ENCODE measurements around the gene HECTD1.
"Not testable (repeated sequence)": the region's sequence is repeated elsewhere in the genome, so short reads cannot be mapped to it uniquely, and the experiment has no call there.

Gene HECTD1

DNA sequence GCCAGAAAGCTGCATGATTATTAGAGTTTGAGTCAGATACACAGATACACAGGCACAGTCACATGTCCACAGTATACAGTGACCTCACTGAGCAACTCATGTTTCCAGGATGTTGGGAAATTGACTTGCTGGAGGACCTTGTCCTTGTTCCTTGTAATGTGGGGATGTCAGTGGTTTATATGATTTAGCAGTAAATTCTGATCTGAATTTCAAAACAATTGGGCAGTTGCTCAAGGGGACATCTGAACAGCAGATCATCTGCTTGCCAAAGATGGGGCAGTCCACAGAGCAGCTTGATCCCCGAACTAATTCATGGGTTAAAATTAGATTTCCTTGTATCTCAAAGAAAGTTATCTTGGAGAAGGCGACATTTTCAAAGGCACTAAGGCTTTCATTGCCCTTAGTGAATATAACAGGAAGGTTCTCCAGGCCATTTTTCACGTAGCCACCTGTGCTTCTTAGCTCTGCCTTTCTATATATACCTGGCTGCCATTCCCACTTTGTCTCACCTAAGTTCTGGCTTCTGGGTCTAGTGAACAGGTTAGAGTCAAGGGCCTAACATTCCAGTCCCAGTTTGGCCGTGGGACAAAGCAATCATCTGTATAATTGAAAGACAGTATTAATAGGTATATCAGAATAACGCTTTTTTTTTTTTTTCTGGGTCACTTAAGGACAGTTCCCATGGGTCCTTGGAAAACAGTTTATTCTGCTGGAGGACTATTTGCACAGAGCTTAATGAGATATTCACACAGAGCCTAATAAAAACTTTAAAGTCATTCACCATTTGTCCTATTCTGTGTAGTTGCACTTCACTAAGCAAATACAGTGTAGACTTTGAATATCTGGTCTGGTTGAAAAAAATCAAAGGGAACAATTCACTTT lies 116.5 kb downstream of the HECTD1 start:
- DNase-seq, result peak; percentile 86

DNA sequence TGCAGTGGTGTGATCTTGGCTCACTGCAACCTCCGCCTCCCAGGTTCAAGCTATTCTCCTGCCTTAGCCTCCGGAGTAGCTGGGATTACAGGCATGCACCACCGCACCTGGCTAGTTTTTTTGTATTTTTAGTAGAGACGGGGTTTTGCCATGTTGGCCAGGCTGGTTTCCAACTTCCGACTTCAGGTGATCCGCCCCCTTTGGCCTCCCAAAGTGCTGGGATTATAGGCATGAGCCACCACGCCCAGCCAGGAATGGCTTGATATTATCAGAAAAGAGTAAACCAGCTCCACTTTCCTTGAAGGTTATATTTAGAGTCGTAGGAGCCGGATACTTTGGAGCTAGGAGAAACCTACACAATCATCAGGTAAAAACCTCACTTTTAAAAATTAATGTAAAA lies 121.1 kb downstream of the HECTD1 start:
- not testable (repeated sequence) for DNase-seq

DNA sequence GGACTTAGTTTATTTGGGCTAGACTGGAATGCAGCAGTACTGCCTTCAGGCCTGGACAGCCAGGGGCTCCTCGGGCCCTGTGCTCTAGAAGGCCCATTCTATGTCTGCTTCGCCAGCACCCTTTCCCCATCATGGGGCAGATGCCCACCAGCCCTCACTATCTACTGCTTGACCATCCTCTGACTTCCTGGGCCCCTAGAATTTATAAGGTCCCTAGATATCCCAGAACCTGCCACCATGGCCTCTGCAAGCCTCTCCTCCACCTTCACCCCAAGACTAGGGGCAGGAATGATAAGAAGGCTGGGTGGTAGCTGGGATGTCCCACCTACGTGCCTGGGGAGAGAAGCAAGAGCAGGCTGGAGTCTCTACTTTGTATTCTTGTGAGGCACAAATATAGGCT lies 122.6 kb downstream of the HECTD1 start:
- no peak for DNase-seq

DNA sequence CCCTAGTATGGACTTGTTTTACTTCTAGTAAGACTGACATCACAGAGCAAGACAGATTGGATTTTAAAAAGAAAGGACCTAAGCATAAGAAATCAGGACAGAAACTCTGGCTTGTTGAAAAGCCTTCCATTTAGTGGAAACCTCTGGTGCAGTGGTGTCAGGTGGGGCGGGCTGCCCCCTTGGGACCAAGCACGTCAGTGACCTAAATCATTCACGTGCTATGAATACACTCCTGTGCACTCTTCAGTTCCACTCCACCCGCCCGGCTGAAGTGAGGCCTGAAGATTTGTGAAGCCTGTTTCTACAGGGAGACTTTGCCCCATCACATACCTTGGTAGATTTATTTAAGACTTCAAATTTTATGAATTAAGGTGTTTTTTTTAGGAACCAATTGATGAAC lies 123.2 kb downstream of the HECTD1 start:
- no peak for DNase-seq

DNA sequence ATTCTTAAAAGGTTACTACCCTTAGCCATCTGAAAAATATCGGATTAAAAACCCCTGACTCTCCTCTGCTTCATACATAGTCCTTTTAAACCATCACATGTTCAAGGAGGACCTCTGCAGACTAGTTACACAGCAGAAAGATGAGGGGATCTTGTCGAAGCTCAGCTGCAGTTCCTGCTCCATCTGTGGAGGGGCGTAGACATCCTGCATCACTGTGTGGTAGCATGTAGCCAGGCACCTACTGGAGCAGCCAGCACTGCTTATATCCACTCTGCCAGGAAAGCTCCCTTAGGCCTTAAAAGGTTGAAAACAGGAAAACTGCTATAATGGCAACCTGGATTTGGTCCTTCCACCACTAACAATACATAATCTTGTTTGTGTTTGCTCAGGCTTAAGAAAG lies 123.8 kb downstream of the HECTD1 start:
- DNase-seq, result no peak

DNA sequence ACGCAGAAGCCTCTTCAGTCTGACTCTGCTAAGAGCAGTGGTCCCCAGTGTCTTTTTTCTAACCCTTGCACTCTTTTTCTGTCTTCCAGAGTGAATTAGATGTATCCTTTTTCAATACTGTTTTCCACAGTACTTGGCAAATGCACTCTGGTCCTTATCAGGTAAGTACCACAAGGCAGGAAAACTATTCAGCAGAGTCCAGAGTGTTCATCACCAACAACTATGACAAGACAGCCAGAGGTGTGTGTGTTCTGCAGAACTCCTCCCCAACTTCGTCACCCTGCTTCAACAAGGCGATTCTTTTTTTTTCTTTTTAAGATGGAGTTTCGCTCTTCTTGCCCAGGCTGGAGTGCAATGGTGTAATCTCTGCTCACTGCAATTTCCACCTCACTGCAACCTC lies 127.1 kb downstream of the HECTD1 start:
- DNase-seq, result no peak

DNA sequence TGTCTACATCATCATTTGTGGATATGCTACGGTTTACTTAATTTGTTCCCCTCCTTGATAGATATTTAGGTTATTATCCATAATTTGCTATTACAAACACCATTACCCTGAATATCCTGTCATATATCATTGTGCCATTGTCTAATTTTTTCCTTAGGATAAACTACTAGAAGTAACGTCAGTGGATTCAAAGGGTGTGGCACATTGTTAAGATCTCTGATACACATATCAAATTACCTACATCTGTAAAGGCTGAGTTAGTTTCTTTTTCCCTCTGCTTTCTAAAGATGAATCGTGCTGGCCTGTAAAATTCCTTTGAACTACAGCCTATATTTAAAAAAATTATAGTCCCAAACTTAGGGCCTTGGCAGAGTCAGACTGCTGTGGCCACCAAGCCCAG lies 127.5 kb downstream of the HECTD1 start:
- no peak for DNase-seq

DNA sequence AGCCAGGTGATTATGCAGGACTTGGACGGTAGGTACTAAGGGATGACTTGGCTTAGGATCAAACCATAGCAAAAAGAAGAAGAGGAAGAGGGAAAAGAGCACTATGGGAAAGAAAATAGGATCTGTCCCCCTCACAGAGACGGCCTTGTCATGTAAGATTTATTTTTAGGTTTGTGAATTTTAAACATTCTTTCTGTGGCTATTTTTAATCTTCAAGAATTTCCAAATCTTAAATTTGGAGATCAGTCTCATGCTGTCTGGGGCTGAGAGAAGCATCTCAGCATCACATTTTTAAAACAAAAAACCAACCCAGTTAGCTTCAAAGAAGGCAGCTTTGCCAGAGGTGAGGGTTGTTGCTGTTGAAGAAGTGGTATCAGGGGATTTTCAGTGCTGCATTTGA lies 128.8 kb downstream of the HECTD1 start:
- no peak for DNase-seq

DNA sequence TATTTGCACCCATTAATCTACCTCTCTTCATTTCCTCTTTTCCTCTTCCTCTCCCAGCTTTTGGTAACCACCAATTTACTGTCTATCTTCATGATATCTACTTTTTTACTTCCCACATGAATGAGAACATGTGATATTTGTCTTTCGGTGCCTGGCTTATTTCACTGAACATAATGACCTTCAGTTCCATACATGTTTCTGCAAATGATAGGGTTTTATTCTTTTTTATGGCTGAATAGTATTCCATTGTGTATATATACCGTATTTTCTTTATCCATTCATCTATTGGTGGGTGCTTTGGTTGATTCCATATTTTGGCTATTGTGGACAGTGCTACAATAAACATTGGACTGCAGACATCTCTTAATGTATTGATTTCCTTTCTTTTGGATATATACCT lies 132.4 kb downstream of the HECTD1 start:
- DNase-seq, result no peak

DNA sequence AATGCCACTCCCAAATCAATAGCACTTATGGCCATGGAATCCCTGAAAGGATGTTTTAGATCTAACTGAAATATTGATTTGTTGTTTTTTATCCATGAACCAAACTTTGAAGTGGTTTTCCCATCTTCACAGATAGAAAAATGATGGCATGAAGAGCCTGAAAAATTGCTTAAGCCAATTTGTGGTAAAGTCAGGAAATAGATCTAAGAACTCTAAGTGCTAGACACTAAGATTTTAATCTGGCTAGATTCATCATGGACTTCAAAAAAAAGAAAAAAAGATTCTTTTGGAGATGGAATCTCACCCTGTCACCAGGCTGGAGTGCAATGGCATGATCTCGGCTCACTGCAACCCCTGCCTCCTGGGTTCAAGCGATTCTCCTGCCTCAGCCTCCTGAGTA lies 136.4 kb downstream of the HECTD1 start:
- DNase-seq, result no peak

DNA sequence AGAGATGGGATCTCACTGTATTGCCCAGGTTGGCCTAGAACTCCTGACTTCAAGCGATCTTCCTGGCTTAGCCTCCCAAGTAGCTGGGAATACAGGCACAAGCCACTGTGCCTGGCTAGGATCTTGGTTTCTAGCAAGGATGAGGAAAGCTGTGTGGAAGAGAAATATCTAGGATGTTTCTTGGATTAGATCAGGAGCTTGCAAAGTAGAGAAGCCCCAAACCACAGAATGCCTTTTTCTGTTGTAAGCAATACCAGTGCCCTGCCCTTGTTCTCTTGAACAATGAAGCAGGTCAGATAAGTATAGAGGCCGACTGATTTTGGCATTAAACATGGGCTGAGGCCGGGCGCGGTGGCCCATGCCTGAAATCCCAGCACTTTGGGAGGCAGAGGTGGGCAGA lies 137.2 kb downstream of the HECTD1 start:
- no peak for DNase-seq

DNA sequence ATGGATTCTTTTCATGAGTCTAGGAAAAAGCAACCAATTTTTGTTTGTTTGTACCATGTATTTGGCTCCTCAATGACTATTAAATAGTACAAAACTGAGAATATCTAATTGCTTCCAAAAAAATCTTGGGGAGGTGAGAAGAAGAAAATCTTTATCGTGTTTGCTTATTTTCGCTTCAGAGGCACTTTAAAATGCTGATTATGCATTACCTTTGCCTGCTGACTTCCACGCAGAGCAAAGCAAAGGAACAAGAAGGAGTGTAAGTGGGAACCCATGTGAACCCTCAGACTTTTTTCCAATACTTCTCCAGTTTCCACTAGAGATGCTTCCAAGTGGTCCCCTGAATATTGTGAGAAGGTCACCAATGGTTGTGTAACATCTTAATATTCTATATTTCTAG lies 138.2 kb downstream of the HECTD1 start:
- DNase-seq, result no peak

DNA sequence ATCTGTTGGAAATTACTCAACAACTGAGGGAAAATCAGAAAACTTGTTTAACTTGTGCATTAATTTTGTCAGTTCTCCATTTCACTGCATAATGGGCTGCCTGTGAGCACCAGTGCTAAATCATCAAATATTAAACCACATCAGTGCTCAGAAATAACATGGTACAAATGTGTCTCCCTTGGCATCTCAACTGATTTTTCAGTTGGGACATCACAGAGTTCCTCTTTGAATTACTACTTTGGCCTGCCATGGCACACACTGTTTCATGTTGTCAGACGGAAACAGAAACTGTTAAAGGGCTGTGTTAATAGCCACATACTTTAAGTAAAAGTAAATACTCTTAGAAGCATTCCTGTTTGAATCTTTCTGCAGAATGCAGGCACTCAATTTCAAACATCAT lies 139.4 kb downstream of the HECTD1 start:
- DNase-seq, result no peak

DNA sequence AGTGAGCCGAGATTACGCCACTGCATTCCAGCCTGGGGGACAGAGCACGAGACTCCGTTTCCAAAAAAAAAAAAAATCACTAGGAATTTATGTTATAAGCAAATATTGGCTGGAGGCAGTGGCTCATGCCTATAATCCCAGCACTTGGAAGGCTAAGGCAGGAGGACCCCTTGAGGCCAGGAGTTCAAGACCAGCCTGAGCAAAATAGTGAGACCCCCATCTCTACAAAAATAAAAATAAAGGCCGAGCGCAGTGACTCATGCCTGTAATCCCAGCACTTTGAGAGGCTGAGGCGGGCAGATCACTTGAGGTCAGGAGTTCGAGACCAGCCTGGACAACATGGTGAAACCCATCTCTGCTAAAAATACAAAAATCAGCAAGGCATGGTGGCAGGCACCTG lies 144.7 kb downstream of the HECTD1 start:
- not testable (repeated sequence) for DNase-seq

DNA sequence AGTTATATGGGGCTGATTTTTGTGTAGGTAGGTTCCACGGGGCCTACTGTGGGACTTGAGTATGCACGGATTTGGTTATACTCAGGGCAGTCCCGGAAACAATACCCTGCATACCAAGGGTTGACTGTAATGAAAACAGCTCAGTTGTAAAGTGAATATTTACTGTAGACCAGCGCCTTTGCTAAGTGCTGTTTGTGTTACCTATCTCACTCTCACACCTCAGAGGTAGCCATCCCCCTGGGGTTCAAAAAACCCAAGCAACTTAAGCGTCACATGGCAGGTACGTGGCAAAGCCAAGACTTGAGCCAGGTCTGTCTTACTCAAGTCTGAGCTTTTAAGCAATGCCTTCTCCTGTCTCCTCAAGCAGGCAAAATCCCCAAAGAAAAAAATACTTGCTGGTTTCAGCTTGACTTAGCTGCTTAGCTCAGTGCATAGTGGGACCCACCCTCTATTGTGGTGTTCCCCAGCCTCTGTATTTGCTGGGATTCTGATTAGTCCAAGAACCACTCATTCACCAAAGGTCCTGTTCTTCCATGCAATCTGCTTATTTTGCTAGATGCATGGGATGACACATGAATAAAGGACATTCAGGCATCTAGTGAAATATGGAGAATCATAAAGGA lies 147.2 kb downstream of the HECTD1 start:
- DNase-seq, result no peak

DNA sequence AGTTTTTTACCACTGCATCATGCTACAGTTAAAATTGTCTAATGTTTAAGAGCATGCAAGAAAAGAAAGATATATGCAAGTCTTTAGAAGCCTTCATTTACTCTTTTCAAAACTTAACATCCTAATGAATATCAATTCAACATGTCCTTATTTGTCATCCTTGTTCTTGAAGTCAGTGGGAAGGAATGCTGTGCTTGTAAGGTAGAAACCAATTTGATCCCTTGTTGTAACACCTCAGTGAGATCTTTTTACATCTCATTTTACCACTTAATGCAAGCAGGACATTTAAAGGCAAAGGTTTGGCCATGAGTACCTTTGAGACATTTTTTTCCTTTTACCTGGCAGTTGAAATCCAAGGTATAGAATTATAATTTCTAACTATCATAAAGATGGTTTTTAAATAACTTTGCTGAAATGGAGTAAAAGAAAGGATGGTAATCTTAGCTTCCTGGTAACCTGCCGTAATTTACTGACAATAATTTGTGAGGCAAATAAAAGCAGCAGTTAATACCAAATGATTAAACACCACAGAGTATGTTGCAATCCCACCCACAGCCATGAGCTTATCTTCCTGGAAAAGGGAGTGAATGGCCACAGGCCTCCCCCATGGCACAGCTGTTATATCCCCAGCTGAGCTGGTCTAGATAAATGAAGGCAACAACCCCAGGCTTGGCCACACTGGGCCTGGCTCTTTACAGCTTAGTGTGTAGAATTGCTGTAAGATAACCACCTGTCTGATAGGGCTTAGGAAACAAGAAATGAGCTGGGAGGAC lies 148.3 kb downstream of the HECTD1 start:
- no peak for DNase-seq

DNA sequence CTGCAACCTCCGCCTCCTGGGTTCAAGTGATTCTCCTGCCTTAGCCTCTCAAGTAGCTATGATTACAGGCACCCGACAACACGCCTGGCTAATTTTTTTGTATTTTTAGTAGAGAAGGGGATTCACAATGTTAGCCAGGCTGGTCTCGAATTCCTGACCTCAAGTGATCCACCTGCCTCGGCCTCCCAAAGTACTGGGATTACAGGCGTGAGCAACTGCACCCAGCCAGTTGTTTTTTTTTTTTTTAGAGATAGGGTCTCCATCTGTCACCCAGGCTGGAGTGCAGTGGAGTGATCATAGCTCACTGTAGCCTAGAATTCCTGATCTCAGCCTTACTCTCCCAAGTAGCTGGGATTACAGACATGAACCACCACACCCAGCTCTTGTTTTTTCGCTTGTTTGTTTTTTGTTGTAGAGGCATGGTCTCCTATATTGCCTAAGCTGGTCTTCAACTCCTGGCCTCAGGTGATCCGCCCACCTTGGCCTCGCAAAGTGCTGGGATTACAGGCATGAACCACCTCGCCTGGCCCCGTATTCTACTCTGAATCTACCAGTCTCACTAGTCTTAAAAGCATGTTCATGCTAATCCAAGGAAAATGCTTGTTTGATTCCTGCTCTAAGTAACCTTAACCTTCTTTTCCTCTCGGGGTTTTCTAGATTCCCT lies 149.8 kb downstream of the HECTD1 start:
- no peak for DNase-seq

DNA sequence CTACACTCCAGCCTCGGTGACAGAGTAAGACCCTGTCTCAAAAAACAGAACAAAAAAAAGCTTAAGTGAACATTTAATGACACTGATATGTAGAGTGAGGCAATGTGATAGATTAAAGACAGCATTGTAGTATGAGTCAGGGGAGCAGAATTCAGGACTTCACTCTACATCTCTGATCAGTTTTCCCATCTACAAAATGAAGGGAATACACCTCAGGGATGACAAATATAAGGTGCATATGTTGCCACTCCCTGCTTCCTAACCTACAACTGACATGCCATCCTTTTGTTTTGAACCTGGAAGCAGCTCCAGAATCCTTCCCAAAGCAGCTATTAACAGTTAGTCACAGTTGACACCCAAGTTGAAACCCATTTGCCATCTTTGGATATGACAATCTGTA lies 150.6 kb downstream of the HECTD1 start:
- no peak for DNase-seq

DNA sequence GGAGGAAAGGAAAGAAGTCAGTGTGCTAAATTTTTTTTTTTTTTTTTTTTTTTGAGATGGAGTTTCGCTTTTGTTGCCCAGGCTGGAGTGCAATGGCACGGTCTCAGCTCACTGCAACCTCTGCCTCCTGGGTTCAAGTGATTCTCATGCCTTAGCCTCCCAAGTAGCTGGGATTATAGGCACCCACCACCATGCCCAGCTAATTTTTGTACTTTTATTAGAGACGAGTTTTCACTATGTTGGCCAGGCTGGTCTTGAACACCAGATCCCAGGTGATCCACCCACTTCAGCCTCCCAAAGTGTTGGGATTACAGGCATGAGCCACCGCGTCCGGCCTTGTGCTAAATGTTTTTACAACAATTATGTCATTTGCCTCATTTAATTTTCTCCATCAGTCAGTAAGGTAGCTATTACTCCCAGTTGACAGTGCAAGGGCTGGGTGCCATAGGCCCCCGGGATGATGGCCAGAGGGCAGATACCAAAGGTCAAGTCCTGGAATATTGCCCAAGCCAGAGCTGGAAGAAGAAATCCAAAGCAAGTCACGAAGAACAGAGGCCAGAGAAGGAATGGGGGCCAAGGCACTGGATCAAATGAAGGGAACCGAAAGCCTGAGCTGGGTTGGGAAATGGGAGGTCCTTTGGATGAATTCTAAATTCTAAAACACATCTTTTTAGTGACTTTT lies 154.5 kb downstream of the HECTD1 start:
- DNase-seq, result not testable (repeated sequence)

DNA sequence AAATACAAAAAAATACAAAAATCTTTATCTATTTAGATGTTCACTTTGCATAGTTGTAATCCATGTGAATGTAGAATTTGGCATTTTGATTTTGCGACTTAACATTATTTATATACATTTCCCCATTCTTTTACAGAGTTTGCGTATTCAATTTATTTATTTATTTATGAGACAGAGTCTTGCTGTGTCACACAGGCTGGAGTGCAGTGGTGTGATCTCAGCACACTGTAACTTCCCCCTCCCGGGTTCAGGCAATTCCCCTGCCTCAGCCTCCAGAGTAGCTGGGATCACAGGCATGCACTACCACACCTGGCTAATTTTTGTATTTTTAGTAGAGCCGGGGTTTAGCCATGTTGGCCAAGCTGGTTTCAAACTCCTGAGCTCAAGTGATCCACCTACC lies 156.1 kb downstream of the HECTD1 start:
- no peak for DNase-seq

DNA sequence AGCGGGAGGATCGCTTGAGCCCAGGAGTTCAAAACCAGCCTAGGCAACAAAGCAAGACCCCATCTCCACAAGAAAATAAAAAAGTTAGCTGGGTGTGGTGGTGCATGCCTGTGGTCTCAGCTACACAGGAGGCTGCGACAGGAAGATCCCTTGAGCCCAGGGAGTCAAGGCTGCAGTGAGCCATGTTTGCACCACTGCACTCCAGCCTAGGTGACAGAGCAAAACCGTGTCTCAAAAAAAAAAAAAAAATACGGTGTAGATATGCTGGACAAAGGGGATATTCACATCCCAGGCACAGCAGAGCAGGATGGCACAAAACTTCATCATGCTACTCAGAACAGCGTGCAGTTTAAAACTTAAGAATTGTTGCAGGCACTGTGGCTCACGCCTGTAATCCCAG lies 156.6 kb downstream of the HECTD1 start:
- DNase-seq, result no peak

Measured in DMS79 (cell line).